HG03064 (cell line): ENCODE data around the gene VASH1.

Experiments
- ATAC-seq: cut with Tn5 transposase; IDR thresholded peaks from one replicate; pipeline ENCODE4 v1.9.1; 2021; ENCODE audit warnings: low read depth; ENCODE audit not compliant: unreplicated experiment

The VASH1 gene

GRCh38 chr14:76827696-76828296 is 66.5 kb downstream of the VASH1 start:
- no peak for ATAC-seq

GRCh38 chr14:76828339-76829012 is 67.2 kb downstream of the VASH1 start:
- no peak for ATAC-seq

GRCh38 chr14:76829013-76829365 is 67.7 kb downstream of the VASH1 start:
- ATAC-seq: no peak

GRCh38 chr14:76829650-76830421 is 68.6 kb downstream of the VASH1 start:
- ATAC-seq: no peak

- no peak for ATAC-seq
Measured at GRCh38 chr14:76830556-76830955, 69.3 kb downstream of the VASH1 start.

GRCh38 chr14:76832503-76832988 is 71.3 kb downstream of the VASH1 start:
- ATAC-seq: no peak
